Measurements from ENCODE around the gene AKT1. TPM values are rescaled to one million over a fixed set of nuclear protein-coding genes. Genes with fewer than 3 reads are reported as not detected.

AKT1 gene
- polyA plus RNA-seq, 1 experiment = 226 TPM

DNA sequence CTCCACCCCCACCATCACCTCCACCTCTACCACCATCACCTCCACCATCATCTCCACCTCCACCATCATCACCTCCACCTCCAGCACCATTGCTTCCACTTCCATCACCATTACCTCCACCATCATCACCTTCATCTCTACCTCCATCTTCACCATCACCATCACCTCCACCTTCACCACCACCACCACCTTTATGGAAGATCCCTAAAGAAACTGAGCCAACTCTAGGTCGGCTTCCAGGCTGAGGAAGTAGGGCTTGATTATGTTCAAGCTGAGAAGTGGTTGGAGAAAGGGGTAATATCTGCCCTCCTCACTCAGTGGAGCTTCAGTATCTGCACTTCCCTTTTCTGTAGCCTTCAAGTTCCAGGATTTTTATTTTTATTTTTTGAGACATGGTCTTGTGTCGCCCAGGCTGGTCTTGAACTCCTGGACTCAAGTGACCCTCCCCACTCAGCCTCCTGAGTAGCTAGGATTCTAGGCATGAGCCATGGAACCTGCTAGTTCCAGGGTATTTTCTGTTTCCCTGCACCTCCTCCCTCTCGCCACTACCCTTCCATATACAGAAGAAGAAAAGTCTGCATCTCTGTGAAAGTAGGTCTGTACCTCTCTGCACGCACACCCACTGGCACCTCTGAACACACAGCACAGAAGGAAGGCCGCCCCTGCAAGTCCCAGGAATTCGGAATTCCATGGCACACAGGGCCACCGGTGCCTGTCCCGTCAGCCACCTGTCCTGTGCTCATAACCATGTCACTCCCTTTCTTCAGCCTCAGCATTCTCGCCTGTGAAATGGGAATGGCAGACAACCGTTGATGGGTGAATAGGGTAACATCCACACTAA is 11.3 kb upstream of the AKT1 start:
- H3K36me3 ChIP-seq (ENCODE audit: control insufficient read depth, insufficient read depth, low read length) = peaks cover 1% of the 10 kb centered on the region; the same call in 1 of the 2 replicates
- POLR2A ChIA-PET = no interaction called here
- DNase-seq (ENCODE audit: low read depth) = no peak
- CTCF ChIA-PET = no interaction called here
- H3K4me3 ChIP-seq (ENCODE audit: low read depth, low read length) = no peak overlapping the region
- H3K27me3 ChIP-seq (ENCODE audit: control insufficient read depth, insufficient read depth, low read length) = no peaks in the 10 kb centered on the region
- TF ChIP-seq, protein P1, sequence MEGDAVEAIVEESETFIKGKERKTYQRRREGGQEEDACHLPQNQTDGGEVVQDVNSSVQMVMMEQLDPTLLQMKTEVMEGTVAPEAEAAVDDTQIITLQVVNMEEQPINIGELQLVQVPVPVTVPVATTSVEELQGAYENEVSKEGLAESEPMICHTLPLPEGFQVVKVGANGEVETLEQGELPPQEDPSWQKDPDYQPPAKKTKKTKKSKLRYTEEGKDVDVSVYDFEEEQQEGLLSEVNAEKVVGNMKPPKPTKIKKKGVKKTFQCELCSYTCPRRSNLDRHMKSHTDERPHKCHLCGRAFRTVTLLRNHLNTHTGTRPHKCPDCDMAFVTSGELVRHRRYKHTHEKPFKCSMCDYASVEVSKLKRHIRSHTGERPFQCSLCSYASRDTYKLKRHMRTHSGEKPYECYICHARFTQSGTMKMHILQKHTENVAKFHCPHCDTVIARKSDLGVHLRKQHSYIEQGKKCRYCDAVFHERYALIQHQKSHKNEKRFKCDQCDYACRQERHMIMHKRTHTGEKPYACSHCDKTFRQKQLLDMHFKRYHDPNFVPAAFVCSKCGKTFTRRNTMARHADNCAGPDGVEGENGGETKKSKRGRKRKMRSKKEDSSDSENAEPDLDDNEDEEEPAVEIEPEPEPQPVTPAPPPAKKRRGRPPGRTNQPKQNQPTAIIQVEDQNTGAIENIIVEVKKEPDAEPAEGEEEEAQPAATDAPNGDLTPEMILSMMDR (IDR thresholded peaks at IDR 0.05; ENCODE audit: insufficient read depth, low read depth, low read length) = no peak

DNA sequence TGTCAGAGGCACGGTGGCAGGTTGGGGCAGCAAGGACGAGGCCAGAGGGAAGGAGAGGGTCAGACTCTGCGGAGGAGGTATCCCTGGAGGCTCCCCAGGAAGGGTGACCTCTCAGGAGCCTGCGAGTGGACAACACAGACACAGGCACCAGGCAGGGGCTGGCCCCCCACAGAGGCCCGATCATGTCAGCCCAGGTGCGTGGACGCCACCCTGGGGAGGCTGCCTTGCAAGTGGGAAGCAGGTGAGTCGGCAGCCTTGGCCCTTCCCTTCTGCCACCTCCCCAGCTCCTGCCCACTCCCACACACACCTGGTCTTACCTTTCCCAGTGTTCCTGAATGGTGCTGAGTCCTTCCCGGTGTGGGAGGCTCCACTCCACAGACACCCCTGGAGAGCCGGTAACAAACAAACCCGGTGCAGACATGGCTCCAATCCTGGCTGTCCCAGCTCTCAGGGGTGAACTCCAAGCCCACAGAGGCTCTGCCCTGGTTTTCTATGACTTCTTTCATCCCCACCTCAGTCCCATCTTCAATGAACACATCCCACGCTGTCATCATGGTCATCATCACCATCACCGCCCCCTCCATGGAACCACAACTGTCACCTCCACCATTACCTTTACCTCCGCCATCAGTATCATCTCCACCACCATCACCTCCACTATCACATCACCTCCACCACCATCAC is 10.5 kb upstream of the AKT1 start:
- Histone ChIP-seq H3K4me3 (ENCODE audit: low read depth, low read length) (no peak overlapping the region), H3K27me3 (ENCODE audit: control insufficient read depth, insufficient read depth, low read length) (no peaks in the 10 kb centered on the region), H3K36me3 (ENCODE audit: control insufficient read depth, insufficient read depth, low read length) (peaks cover 1% of the 10 kb centered on the region; the same call in 1 of the 2 replicates)
- ChIA-PET POLR2A (no interaction called here), CTCF (interaction anchor here (0.6 to 1.3 kb wide), 5 partner anchors 21 to 377 kb away, joined by 3 to 4 read pairs (median 3); no protein-coding TSS in a partner anchor)
- no peak for DNase-seq (ENCODE audit: low read depth)
- TF ChIP-seq, protein P1 (IDR thresholded peaks at IDR 0.05; ENCODE audit: insufficient read depth, low read depth, low read length) = no peak

DNA sequence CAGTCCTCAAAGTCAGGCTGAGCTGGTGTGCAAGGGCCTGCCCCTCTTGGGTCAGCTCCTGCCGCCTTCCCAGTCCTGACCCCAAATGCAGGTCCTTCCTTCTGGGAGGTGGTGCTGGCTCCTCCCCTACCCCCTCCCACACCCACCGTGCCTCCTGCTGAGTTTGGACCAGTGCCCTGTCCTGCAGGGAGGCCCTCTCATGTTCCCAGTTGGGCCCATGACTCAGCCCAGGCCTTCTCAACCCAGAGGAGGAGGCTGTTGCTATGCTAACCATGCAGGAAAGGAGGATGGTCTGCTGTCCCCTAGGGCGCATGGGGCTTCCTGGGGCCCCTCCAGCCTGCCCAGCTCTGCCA is 9.8 kb upstream of the AKT1 start:
- TF ChIP-seq, protein P1 (IDR thresholded peaks at IDR 0.05; ENCODE audit: insufficient read depth, low read depth, low read length) = no peak
- POLR2A ChIA-PET = no interaction called here
- peaks cover 1% of the 10 kb centered on the region; the same call in 1 of the 2 replicates for H3K36me3 ChIP-seq (ENCODE audit: control insufficient read depth, insufficient read depth, low read length)
- DNase-seq (ENCODE audit: low read depth) = no peak
- CTCF ChIA-PET = interaction anchor here (0.6 to 1.3 kb wide), 5 partner anchors 22 to 377 kb away, joined by 3 to 4 read pairs (median 3); no protein-coding TSS in a partner anchor
- no peak overlapping the region for H3K4me3 ChIP-seq (ENCODE audit: low read depth, low read length)
- H3K27me3 ChIP-seq (ENCODE audit: control insufficient read depth, insufficient read depth, low read length) = no peaks in the 10 kb centered on the region

DNA sequence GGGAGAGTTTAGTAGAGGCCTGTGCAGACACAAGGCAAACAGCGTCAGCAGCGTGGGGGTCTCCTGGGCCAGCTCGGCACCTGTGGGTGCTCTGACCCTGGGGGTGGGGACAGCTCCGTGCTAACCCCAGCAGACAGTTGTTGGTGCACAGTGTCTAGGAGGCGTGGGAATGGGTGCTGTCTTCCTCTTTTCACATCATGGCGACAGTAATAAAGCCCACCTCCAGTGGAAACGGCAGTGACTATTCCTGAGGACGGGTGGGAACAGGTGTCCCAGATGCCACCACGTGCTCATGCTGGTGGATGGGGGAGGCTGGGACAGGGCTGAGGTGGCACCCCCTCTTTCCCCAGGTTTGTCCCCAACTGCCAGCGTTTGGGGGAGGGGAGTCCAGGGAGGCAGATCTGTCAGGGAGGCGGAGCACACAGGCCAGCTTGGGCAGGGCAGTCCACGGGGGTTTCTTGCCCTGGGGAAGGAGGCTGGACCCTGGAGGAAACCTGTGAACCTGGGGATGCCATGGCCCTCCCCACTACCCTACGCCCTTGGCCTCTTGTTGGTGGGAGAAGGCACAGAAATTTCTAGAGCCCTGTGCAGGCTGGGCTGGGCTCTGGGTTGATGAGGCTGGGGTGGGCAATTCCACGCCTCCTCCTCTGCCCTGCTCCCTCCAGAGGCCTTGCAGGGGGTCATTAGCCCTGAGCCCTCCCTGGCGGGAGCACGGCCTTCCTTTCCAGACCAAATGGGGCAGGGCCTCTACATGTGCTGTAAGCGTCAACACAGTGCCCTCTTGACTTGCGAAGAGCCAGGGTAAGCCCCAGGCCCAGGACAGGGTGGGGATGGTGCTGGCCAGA is 9.2 kb upstream of the AKT1 start:
- Histone ChIP-seq H3K27me3 (ENCODE audit: control insufficient read depth, insufficient read depth, low read length) (no peaks in the 10 kb centered on the region), H3K36me3 (ENCODE audit: control insufficient read depth, insufficient read depth, low read length) (peaks cover 1% of the 10 kb centered on the region; the same call in 1 of the 2 replicates), H3K4me3 (ENCODE audit: low read depth, low read length) (no peak overlapping the region)
- ChIA-PET POLR2A (no interaction called here), CTCF (interaction anchor here (0.6 to 1.3 kb wide), 3 partner anchors 21 to 36 kb away, joined by 3 to 4 read pairs (median 3); no protein-coding TSS in a partner anchor)
- DNase-seq (ENCODE audit: low read depth) = no peak
- TF ChIP-seq, protein P1 (IDR thresholded peaks at IDR 0.05; ENCODE audit: insufficient read depth, low read depth, low read length) = no peak
